SU-DHL-6 (cell line): Measurements from ENCODE around the gene KIF5C.

ENCODE experiments used
- CTCF ChIP-seq: fragments of 200-600 bp; sonication (generic); IDR thresholded peaks from one replicate; pipeline ENCODE4 v1.5.1; 2017; ENCODE audit warnings: antibody characterized with exemption, mild to moderate bottlenecking, low read length, moderate library complexity; ENCODE audit not compliant: insufficient read depth, poor library complexity, severe bottlenecking
- EZH2phosphoT487 ChIP-seq: fragments of 200-600 bp; sonication (generic), shearing (Covaris generic); conservative IDR thresholded peaks from 2 replicates; pipeline ENCODE4 v1.6.1; 2018; ENCODE audit warnings: mild to moderate bottlenecking, antibody characterized with exemption, low read length, moderate library complexity, mixed read lengths

- TF ChIP-seq CTCF (no peak), EZH2phosphoT487 (no peak)
These were observed 193.4 kb downstream of the KIF5C start for GRCh38 chr2:149068225-149068995.
